ENCODE data around the gene FHL1.
A peak's percentile ranks its signal among the peaks of the same experiment; 100 is the strongest.
"Not testable (repeated sequence)": the region's sequence is repeated elsewhere in the genome, so short reads cannot be mapped to it uniquely, and the experiment has no call there.

Gene FHL1

GRCh38 chrX:136147315-136147901 lies at the start of gene FHL1:
Gene FHL1 (plus strand): TSS chrX:136147533.
- peak within 1 kb of the TSS; percentile 54 for H3K4me3 ChIP-seq (ENCODE audit: low read length)
- TF ChIP-seq, protein P1, sequence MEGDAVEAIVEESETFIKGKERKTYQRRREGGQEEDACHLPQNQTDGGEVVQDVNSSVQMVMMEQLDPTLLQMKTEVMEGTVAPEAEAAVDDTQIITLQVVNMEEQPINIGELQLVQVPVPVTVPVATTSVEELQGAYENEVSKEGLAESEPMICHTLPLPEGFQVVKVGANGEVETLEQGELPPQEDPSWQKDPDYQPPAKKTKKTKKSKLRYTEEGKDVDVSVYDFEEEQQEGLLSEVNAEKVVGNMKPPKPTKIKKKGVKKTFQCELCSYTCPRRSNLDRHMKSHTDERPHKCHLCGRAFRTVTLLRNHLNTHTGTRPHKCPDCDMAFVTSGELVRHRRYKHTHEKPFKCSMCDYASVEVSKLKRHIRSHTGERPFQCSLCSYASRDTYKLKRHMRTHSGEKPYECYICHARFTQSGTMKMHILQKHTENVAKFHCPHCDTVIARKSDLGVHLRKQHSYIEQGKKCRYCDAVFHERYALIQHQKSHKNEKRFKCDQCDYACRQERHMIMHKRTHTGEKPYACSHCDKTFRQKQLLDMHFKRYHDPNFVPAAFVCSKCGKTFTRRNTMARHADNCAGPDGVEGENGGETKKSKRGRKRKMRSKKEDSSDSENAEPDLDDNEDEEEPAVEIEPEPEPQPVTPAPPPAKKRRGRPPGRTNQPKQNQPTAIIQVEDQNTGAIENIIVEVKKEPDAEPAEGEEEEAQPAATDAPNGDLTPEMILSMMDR (conservative IDR thresholded peaks at IDR 0.05; ENCODE audit: low read depth, low read length), result no peak
- no peak for DNase-seq (ENCODE audit: low read depth)

DNA sequence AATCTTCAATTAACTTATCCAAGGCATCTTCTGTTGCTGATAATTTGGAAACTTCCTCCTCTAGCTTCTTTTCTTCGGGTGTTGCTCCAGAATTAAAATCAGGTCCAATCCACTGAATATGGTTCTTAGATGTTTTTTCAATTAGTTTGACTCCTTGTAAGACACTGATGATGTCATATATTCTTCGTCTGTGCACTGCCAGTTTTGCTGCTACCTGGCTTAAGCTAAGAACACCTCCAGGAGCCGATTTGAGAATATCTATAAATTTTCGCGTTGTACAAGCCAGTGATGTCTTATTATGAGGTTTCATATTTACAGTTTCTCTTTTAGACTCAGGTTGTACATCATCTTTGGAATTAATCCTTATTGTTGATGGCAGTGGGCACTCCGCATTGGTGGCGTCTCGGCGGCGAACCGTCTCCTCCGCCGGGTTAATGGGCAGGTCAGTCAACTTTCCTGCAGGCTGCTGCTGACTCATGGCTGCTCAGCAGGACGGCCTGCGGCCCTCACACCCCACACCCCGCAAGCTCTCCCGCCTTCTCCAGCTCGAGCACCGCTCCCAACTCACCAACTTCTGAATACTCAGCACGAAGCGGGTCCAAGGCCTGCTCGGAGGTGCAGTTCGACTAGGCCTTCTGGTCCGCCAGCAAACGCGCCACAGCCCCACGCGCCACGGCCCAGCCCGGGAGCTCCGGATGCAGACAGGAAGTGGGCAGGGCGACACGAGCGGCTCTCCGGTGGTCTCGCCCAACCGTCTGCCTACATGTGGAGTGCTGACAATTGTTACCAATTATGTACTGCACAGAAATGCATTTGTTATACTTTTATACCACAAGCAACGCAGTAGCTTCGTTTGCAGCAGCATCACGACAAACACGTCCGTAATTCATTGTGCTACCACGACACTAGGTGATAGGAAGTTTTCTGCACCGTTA lies 49.2 kb upstream of the FHL1 start:
- H3K4me3 ChIP-seq (ENCODE audit: low read length), result no peak overlapping the region
- TF ChIP-seq, protein P1 (conservative IDR thresholded peaks at IDR 0.05; ENCODE audit: low read depth, low read length), result no peak
- no peak for DNase-seq (ENCODE audit: low read depth)

DNA sequence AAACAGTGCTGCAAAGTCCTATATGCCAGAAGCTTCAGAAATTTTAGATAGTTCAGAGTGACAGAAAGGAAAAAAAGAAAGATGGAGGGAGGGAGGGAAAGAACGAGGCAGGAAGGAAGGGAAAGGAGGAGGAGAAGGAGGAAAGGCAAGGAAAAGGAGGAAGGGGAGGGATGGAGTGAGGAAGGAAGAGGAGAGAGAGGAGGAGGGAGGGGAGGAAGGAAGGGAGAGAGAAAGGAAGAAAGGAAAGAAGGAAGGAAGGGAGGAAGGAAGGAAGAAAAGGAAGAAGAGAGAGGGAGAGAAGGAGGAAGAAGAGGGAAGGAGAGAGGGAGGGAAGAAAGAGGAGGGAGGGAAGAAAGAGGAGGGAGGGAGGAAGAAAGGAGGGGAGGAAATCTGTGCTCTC lies 42.4 kb upstream of the FHL1 start:
- TF ChIP-seq, protein P1 (conservative IDR thresholded peaks at IDR 0.05; ENCODE audit: low read depth, low read length), result no peak
- no peak for DNase-seq (ENCODE audit: low read depth)
- H3K4me3 ChIP-seq (ENCODE audit: low read length), result no peak overlapping the region

DNA sequence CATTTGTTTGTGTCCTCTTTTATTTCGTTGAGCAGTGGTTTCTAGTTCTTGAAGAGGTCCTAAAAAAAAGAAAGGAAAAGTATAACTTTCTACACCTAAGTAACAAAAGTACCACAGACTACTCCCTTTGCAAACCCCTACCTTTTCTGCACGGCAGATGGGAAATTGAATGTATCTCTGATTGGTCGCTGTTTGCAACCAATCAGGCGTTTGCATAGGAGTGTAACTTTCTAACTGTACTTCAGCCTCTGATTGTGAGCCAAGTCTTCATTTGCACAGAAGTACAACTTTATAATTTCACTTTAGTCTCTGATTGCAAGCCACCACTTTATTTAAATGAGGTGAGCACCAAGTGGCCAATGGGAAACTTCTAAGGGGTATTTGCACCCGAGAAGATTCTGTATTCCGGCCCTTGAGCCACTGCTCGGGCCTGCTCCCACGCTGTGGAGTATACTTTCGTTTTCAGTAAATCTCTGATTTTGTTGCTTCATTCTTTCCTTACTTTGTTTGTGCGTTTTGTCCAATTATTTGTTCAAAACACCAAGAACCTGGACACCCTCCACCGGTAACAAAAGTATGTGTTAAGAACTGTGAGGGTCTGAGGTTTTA lies 40.3 kb upstream of the FHL1 start:
- no peak overlapping the region for H3K4me3 ChIP-seq (ENCODE audit: low read length)
- TF ChIP-seq, protein P1 (conservative IDR thresholded peaks at IDR 0.05; ENCODE audit: low read depth, low read length), result no peak
- DNase-seq (ENCODE audit: low read depth), result no peak

GRCh38 chrX:136108905-136109304 lies 38.4 kb upstream of the FHL1 start:
- DNase-seq (ENCODE audit: low read depth); H3K4me3 ChIP-seq (ENCODE audit: low read length): not testable (repeated sequence)

GRCh38 chrX:136112286-136112685 lies 35.0 kb upstream of the FHL1 start:
- TF ChIP-seq, protein P1 (conservative IDR thresholded peaks at IDR 0.05; ENCODE audit: low read depth, low read length), result no peak
- no peak overlapping the region for H3K4me3 ChIP-seq (ENCODE audit: low read length)
- DNase-seq (ENCODE audit: low read depth), result no peak

- DNase-seq (ENCODE audit: low read depth), result no peak
- no peak overlapping the region for H3K4me3 ChIP-seq (ENCODE audit: low read length)
- TF ChIP-seq, protein P1 (conservative IDR thresholded peaks at IDR 0.05; ENCODE audit: low read depth, low read length), result no peak
These were observed 34.6 kb upstream of the FHL1 start for GRCh38 chrX:136112778-136113177.
